ENCODE measurements around the gene ZG16.
"Not testable (repeated sequence)": the region's sequence is repeated elsewhere in the genome, so short reads cannot be mapped to it uniquely, and the experiment has no call there.

Gene ZG16

DNA sequence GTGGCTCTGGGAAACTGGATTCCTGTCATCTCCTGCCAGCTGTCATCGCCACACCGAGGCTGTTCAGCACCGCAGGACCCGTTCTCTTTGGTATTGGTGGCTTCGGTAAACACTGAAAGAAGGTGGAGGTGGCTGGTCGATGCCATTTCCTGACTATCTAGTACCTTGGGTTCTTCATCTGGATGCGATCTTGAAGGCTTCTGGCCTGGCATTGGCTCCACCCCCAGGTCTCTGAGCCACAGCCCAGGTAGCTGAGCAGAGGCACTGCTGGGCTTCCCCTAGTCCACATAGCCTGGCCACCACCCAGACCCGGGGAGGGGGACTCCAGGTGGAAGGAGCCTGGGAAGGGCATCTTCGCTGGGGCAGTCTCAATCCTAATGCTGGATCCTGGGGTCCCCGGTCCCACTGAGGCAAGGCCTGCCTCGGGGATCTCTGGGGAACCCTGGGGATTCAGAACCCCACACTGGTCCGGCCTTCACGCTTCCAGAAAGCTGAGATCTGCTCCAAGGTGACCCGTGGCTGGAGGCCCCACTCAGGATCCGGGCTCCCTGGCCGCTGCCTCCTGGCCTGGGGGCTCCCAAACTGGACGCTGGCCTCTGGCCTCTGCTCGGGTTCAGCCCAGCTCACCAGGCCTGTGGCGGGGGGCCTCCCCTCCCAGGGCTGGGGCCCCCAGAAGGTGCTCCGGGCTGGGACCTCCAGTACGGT lies 34.1 kb upstream of the ZG16 start:
- in situ Hi-C loops (cut with MboI; ENCODE audit: low sequenced_read_pairs, unreplicated experiment) = no loop called here
- TF ChIP-seq, protein P1, sequence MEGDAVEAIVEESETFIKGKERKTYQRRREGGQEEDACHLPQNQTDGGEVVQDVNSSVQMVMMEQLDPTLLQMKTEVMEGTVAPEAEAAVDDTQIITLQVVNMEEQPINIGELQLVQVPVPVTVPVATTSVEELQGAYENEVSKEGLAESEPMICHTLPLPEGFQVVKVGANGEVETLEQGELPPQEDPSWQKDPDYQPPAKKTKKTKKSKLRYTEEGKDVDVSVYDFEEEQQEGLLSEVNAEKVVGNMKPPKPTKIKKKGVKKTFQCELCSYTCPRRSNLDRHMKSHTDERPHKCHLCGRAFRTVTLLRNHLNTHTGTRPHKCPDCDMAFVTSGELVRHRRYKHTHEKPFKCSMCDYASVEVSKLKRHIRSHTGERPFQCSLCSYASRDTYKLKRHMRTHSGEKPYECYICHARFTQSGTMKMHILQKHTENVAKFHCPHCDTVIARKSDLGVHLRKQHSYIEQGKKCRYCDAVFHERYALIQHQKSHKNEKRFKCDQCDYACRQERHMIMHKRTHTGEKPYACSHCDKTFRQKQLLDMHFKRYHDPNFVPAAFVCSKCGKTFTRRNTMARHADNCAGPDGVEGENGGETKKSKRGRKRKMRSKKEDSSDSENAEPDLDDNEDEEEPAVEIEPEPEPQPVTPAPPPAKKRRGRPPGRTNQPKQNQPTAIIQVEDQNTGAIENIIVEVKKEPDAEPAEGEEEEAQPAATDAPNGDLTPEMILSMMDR (IDR thresholded peaks at IDR 0.05; ENCODE audit: borderline replicate concordance, control extremely low read depth, extremely low read depth, insufficient read depth, missing control alignments) = no peak
- DNase-seq (ENCODE audit: low spot score) = no peak

DNA sequence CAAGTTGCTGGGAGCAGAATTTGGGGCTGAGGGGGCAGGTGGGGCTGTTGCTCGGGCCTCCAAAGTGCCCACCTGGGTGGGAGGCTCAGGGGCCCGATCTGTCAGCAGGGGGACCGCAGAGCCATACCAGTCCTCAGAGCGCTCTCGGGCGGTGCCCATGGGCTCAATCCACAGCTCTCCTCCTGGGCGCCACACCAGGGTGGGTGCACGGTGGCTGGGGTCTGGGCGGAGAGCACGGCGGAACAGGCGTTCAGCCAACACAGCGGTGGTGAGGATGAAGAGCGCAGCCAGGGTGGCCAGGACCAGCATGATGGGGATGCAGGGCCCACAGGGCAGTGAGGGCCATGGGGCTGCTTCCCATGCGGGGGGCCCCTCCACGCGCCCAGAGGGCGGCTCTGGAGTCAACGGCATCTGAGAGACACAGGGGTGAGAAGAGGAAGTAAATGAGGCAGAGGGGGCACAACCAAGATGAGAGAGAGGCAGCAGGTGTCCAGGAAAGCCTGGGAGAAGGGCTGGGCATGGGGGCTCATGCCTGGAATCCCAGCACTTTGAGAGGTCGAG lies 33.4 kb upstream of the ZG16 start:
- TF ChIP-seq, protein P1 (IDR thresholded peaks at IDR 0.05; ENCODE audit: borderline replicate concordance, control extremely low read depth, extremely low read depth, insufficient read depth, missing control alignments) = no peak
- DNase-seq (ENCODE audit: low spot score) = no peak
- in situ Hi-C loops (cut with MboI; ENCODE audit: low sequenced_read_pairs, unreplicated experiment) = no loop called here

DNA sequence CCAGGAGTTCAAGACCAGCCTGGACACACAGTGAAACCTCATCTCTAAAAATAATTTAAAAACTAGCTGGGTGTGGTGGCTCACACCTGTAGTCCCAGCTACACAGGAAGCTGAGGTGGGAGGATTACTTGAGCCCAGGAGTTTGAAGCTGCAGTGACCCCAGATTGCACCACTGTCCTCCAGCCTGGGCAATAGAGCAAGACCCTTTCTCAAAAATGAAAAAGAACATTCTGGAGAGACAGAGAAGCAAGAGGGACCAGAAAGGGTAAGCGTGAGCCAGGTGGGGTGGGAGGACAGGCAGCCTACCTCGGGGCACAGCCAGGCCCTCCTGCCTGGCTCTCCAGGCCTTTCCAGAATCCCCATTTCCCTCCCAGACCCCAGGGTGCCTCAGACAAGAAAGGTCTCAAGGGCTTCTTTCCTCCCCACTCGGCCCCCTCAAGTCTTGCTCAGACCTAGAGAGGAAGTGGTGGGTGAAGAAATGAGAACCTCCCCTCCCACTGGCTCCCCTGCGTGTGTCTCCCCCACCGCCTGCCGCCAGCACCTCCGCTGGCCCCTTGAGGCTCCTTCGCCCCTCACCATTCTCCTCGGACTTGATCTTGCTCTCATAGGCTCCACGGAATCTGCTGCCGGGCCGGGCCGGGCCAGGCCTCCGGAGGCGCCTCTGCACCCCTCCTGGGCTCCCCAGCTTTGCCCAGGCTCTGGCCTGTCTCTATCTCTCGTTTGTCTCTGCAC lies 32.8 kb upstream of the ZG16 start:
- peak; percentile 83 for DNase-seq (ENCODE audit: low spot score)
- in situ Hi-C loops (cut with MboI; ENCODE audit: low sequenced_read_pairs, unreplicated experiment) = no loop called here
- TF ChIP-seq, protein P1 (IDR thresholded peaks at IDR 0.05; ENCODE audit: borderline replicate concordance, control extremely low read depth, extremely low read depth, insufficient read depth, missing control alignments) = no peak

DNA sequence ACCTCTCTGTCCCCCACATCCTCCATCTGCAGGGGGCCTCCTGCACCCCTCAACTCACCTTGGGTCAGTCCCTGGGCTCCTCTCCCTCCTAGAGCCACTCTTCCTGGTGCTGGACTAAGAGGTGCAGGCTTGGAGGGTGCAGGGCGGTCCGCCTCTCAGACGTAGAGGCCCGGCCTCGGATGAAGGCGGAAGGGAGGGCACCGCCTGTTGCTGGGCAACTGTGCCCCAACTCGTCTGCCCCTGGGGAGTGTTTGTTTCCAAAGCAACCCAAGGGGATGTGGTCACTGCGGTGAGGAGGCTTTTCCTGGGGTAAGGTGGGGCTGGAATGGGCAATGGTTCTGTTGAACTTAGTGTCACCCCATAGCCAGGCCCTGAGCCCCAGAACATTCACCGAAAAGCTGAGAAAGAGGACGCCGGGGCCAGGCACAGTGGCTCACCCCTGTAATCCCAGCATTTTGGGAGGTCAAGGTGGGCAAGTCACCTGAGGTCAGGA lies 32.2 kb upstream of the ZG16 start, which contains the start of gene C16orf54:
C16orf54 (minus strand) TSS at position 138 of the 493 bp plus-strand sequence. CDS start 1,039 bp downstream, outside the sequence.
- peak; percentile 73 for DNase-seq (ENCODE audit: low spot score)
- in situ Hi-C loops (cut with MboI; ENCODE audit: low sequenced_read_pairs, unreplicated experiment) = no loop called here
- TF ChIP-seq, protein P1 (IDR thresholded peaks at IDR 0.05; ENCODE audit: borderline replicate concordance, control extremely low read depth, extremely low read depth, insufficient read depth, missing control alignments) = no peak

DNA sequence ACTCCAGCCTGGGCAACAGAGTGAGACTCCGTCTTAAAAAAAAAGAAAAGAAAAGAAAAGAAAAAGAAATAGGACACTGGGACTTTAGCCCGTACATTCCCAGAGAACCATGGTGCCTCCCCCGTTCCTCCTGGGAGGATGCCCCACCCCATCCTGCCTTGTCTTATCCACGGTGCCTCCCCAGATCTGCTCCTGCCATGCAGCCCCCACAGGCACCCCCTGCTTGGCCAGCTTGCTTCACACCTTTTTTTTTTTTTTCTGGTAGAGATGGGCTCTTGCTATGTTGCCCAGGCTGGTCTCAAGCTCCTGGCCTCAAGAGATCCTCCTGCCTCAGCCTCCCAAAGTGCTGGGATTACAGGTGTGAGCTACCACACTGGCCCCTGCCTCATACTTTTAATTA lies 31.5 kb upstream of the ZG16 start:
- in situ Hi-C loops (cut with MboI; ENCODE audit: low sequenced_read_pairs, unreplicated experiment); DNase-seq (ENCODE audit: low spot score): not testable (repeated sequence)

DNA sequence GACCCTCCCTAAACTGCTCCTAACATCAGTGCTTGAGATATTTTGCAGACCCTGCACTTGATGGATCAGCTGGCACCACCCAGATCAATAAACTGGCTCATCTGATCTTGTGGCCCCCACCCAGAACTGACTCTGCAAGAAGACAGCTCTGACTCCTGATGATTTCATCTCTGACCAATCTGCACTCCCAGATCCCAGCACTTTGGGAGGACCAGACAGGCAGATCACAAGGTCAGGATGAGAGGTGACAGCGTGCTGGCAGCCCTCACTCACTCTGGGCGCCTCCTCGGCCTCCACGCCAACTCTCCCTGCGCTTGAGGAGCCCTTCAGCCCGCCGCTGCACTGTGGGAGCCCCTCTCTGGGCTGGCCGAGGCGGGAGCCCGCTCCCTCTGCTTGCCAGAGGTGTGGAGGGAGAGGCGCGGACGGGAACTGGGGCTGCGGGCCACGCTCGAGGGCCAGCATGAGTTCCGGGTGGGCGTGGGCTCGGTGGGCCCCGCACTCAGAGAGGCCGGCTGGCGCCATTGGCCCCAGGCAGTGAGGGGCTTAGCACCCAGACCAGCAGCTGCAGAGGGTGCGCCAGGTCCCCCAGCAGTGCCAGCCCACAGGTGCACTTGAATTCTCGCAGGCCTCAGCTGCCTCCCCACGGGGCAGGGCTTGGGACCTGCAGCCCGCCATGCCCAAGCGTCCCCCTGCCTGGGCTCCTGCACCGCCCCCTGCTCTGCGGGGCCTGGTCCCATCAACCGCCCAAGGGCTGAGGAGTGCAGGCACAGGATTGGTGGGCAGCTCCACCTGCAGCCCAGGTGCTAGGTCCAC lies 29.9 kb upstream of the ZG16 start:
- in situ Hi-C loops (cut with MboI; ENCODE audit: low sequenced_read_pairs, unreplicated experiment) = no loop called here
- TF ChIP-seq, protein P1 (IDR thresholded peaks at IDR 0.05; ENCODE audit: borderline replicate concordance, control extremely low read depth, extremely low read depth, insufficient read depth, missing control alignments) = no peak
- no peak for DNase-seq (ENCODE audit: low spot score)

DNA sequence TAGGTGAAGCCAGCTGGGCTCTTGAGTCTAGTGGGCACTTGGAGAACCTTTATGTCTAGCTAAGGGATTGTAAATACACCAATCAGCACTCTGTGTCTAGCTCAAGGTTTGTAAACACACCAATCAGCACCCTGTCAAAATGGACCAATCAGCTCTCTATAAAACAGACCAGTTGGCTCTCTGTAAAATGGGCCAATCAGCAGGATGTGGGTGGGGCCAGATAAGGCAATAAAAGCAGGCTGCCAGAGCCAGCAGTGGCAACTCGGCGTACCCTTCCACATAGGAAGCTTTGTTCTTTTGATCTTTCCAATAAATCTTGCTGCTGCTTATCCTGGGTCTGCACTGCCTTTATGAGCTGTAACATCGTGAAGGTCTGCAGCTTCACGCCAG lies 29.3 kb upstream of the ZG16 start:
- in situ Hi-C loops (cut with MboI; ENCODE audit: low sequenced_read_pairs, unreplicated experiment); DNase-seq (ENCODE audit: low spot score): not testable (repeated sequence)
